Smooth muscle cell (in vitro differentiated cells): ENCODE data around the gene PTPRR. TPM values are rescaled to one million over a fixed set of nuclear protein-coding genes. Genes with fewer than 3 reads are reported as not detected.

Experiments
- DNase-seq: peaks from one replicate; lab custom pipeline; 2025; ENCODE audit not compliant: unreplicated experiment; lab: John Stamatoyannopoulos, UW
- H2AFZ ChIP-seq: fragments of 200-600 bp; sonication (generic); 2 replicates; pipeline ENCODE4 v1.6.0; 2016; ENCODE audit warnings: antibody characterized with exemption, low read depth, mild to moderate bottlenecking
- H3F3A ChIP-seq: fragments of 200-600 bp; sonication (generic); 2 replicates; pipeline ENCODE4 v1.6.0; 2017; ENCODE audit warnings: antibody characterized with exemption, low read depth
- H3K27ac ChIP-seq: fragments of 200-600 bp; sonication (generic); 2 replicates; pipeline ENCODE4 v1.5.1; 2016; ENCODE audit warnings: low read depth, mild to moderate bottlenecking
- H3K27me3 ChIP-seq: fragments of 200-600 bp; sonication (generic); 2 replicates; pipeline ENCODE4 v1.6.1; 2016; ENCODE audit warnings: low read depth, mild to moderate bottlenecking
- H3K36me3 ChIP-seq: fragments of 200-600 bp; sonication (generic); 2 replicates; pipeline ENCODE4 v1.5.1; 2016; ENCODE audit warnings: low read depth
- H3K4me1 ChIP-seq: fragments of 200-600 bp; sonication (generic); 2 replicates; pipeline ENCODE4 v1.5.1; 2016; ENCODE audit warnings: low read depth
- H3K4me2 ChIP-seq: fragments of 200-600 bp; sonication (generic); 2 replicates; pipeline ENCODE4 v1.6.0; 2016; ENCODE audit warnings: mild to moderate bottlenecking
- H3K4me3 ChIP-seq: fragments of 200-600 bp; sonication (generic); 2 replicates; pipeline ENCODE4 v1.5.1; 2016; ENCODE audit warnings: mild to moderate bottlenecking
- H3K79me2 ChIP-seq: fragments of 200-600 bp; sonication (generic); 2 replicates; pipeline ENCODE4 v1.6.0; 2016; ENCODE audit warnings: low read depth, mild to moderate bottlenecking
- H3K9ac ChIP-seq: fragments of 200-600 bp; sonication (generic); 2 replicates; pipeline ENCODE4 v1.6.0; 2016; ENCODE audit warnings: low read depth
- H3K9me3 ChIP-seq: fragments of 200-600 bp; sonication (generic); replicated peaks from 2 replicates; pipeline ENCODE4 v1.5.1; 2016; ENCODE audit warnings: low read depth
- H4K20me1 ChIP-seq: fragments of 200-600 bp; sonication (generic); 2 replicates; pipeline ENCODE4 v1.6.0; 2016; ENCODE audit warnings: low read depth
- CTCF ChIP-seq: fragments of 200-600 bp; sonication (generic); IDR thresholded peaks from 2 replicates; pipeline ENCODE4 v1.5.1; 2017; ENCODE audit warnings: borderline replicate concordance, mild to moderate bottlenecking, antibody characterized with exemption; ENCODE audit not compliant: insufficient read depth, poor library complexity, severe bottlenecking
- WGBS: methylation state at CpG from one replicate; pipeline ENCODE4 v1.1.7; 2016; ENCODE audit warnings: low lambda C conversion rate; 5-methylcytosine and 5-hydroxymethylcytosine counted together
- polyA plus RNA-seq: library from polyadenylated mRNA; unstranded; fragments of >200 nt; fragmentation: Nextera tagmentation; extraction: Ambion mirVana; gene quantifications from 2 replicates; pipeline ENCODE4 v1.2.1, GENCODE V29; 2016
- total RNA-seq: library from RNA; depleted of rRNA; stranded (reverse); fragments of >200 nt; gene quantifications from 2 replicates; pipeline ENCODE4 v1.2.3, GENCODE V29; 2014

PTPRR gene
- total and polyA plus RNA-seq, 2 experiments from 2014 or later, result 2.8 to 17.8 TPM

DNA sequence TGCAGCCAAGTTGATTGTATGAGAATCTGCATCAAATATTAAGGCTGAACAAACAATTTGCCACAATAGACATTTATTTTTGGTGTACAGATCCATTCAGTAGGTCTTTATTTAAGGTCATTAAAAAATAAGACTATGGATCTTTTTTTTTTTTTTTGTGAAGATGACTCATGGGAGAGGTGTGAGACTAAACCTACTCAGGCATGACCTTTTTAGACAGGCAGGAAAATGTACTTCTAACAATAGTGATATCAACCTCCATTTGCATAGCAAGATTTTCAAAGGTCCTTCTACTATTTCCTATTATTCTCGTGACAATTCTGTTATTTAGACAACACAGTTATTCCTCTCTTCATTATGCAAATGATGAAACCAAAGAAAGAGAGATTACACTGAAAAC lies 39.9 kb upstream of the PTPRR start:
- 66% methylated on average over 1 of the region's 1 CpG for whole genome bisulfite sequencing
- no peaks in the 10 kb centered on the region for H4K20me1 ChIP-seq
- H3K27me3 ChIP-seq, result no peaks in the 10 kb centered on the region
- H3K27ac ChIP-seq, result no peak overlapping the region
- H3K4me3 ChIP-seq, result no peak overlapping the region
- no peak overlapping the region for H2AFZ ChIP-seq
- TF ChIP-seq CTCF, result no peak
- no peak for DNase-seq
- no peak overlapping the region for H3K9ac ChIP-seq
- H3K79me2 ChIP-seq, result no peaks in the 10 kb centered on the region
- no peaks in the 10 kb centered on the region for H3F3A ChIP-seq
- H3K9me3 ChIP-seq, result no peaks in the 10 kb centered on the region
- no peaks in the 10 kb centered on the region for H3K4me1 ChIP-seq
- H3K4me2 ChIP-seq, result no peak overlapping the region
- H3K36me3 ChIP-seq, result no peaks in the 10 kb centered on the region

GRCh38 chr12:70955415-70955814 lies 34.9 kb upstream of the PTPRR start:
- no peak for TF ChIP-seq CTCF
- no peak for DNase-seq
- Histone ChIP-seq H3K9ac (no peak overlapping the region), H3K4me2 (no peak overlapping the region), H3F3A (no peaks in the 10 kb centered on the region), H3K4me1 (no peaks in the 10 kb centered on the region), H2AFZ (no peak overlapping the region), H3K36me3 (no peaks in the 10 kb centered on the region), H3K27ac (no peak overlapping the region), H3K79me2 (no peaks in the 10 kb centered on the region), H3K27me3 (peaks cover 7% of the 10 kb centered on the region), H3K4me3 (no peak overlapping the region), H4K20me1 (no peaks in the 10 kb centered on the region), H3K9me3 (no peaks in the 10 kb centered on the region)
- WGBS, result 90% methylated on average over 1 of the region's 1 CpG

DNA sequence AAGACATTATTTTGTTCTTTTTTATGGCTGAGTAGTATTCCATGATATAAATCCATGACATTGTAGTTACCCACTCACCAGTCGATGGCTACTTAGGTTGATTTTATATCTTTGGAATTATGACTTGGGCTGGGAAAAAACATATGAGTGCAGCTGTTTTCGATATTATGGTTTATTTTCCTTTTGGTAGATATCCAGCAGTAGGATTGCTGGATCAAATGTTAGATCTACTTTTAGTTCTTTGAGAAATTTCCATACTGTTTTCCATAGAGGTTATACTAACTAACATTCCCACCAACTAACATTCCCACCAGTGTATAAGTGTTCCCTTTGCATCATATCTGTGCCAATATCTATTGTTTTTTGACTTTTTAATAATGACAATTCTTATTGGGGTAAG lies 29.9 kb upstream of the PTPRR start:
- Histone ChIP-seq H3K4me1 (no peaks in the 10 kb centered on the region), H3K9ac (no peak overlapping the region), H4K20me1 (no peaks in the 10 kb centered on the region), H3K9me3 (no peaks in the 10 kb centered on the region), H3F3A (no peaks in the 10 kb centered on the region), H3K27me3 (peaks cover 7% of the 10 kb centered on the region), H3K27ac (no peak overlapping the region), H3K79me2 (no peaks in the 10 kb centered on the region), H2AFZ (no peak overlapping the region), H3K4me3 (no peak overlapping the region), H3K4me2 (no peak overlapping the region), H3K36me3 (no peaks in the 10 kb centered on the region)
- WGBS, result 95% methylated on average over 2 of the region's 2 CpGs
- no peak for TF ChIP-seq CTCF
- DNase-seq, result no peak

DNA sequence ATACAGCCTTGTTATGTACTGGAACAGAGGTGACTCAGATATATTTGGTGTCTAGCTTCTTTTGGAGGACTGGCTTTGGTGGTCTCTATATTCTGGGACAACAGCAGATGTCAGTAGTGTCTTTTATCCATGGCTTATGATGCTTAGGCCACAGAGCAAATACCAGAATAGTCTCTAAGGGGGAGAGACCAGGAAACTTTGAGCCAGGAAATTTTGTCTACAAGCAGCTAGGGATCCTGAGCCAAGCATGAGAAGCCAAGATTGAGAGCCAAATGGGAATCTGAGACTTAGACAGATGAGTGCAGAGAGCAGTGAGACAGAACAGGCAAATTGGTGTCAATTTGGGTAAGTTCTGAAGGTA lies 28.4 kb upstream of the PTPRR start:
- H3K4me3 ChIP-seq, result no peak overlapping the region
- no peak overlapping the region for H2AFZ ChIP-seq
- no peaks in the 10 kb centered on the region for H3F3A ChIP-seq
- no peak overlapping the region for H3K27ac ChIP-seq
- no peak overlapping the region for H3K4me2 ChIP-seq
- no peaks in the 10 kb centered on the region for H3K9me3 ChIP-seq
- H3K79me2 ChIP-seq, result no peaks in the 10 kb centered on the region
- TF ChIP-seq CTCF, result no peak
- no peaks in the 10 kb centered on the region for H4K20me1 ChIP-seq
- no peaks in the 10 kb centered on the region for H3K36me3 ChIP-seq
- peaks cover 7% of the 10 kb centered on the region for H3K27me3 ChIP-seq
- DNase-seq, result no peak
- H3K9ac ChIP-seq, result no peak overlapping the region
- H3K4me1 ChIP-seq, result no peaks in the 10 kb centered on the region
